DND-41 (cell line): ENCODE data around the gene MATN1.

ENCODE experiments used
- ATAC-seq: fragments of 200-7000 bp; cut with Tn5 transposase; 3 replicates; pipeline ENCODE4 v1.9.1; 2021; ENCODE audit warnings: low read depth; ENCODE audit not compliant: insufficient read depth
- DNase-seq: peaks from one replicate; pipeline ENCODE4 v3.0.0-alpha.2; 2020
- H2AFZ ChIP-seq: 2 replicates; pipeline ENCODE4 v1.6.0; 2012; ENCODE audit warnings: low read depth, low read length
- H3K27ac ChIP-seq: 2 replicates; pipeline ENCODE4 v1.5.1; 2012; ENCODE audit warnings: low read length, inconsistent platforms
- H3K27me3 ChIP-seq: fragments of 200-600 bp; sonication (generic); 2 replicates; pipeline ENCODE4 v1.6.0; 2012; ENCODE audit warnings: low read length, mild to moderate bottlenecking, inconsistent platforms; ENCODE audit not compliant: insufficient read depth, poor library complexity
- H3K36me3 ChIP-seq: 2 replicates; pipeline ENCODE4 v1.5.1; 2012; ENCODE audit warnings: low read length, inconsistent platforms; ENCODE audit not compliant: insufficient read depth
- H3K4me1 ChIP-seq: 2 replicates; pipeline ENCODE4 v1.5.1; 2012; ENCODE audit warnings: mild to moderate bottlenecking, low read length; ENCODE audit not compliant: insufficient read depth
- H3K4me2 ChIP-seq: 2 replicates; pipeline ENCODE4 v1.6.0; 2012; ENCODE audit warnings: mild to moderate bottlenecking, moderate library complexity, low read length, inconsistent platforms; ENCODE audit not compliant: insufficient read depth
- H3K4me3 ChIP-seq, 2 experiments: fragments of 200-600 bp in 1 of 2; shearing (Covaris generic) in 1 of 2; 2 replicates each; pipeline ENCODE4 v1.5.1; 2012 to 2016; ENCODE audit warnings: inconsistent platforms in 2 of 2, low read length in 2 of 2, mild to moderate bottlenecking in 2 of 2, low read depth in 1 of 2, moderate library complexity in 1 of 2
- H3K79me2 ChIP-seq: 2 replicates; pipeline ENCODE4 v1.6.0; 2012; ENCODE audit warnings: low read length, inconsistent platforms; ENCODE audit not compliant: insufficient read depth
- H3K9ac ChIP-seq: 2 replicates; pipeline ENCODE4 v1.6.0; 2012; ENCODE audit warnings: low read depth, mild to moderate bottlenecking, inconsistent platforms, low read length, moderate library complexity
- H3K9me3 ChIP-seq: 2 replicates; pipeline ENCODE4 v1.5.1; 2012; ENCODE audit warnings: low read length, moderate library complexity, mild to moderate bottlenecking, inconsistent platforms; ENCODE audit not compliant: insufficient read depth, severe bottlenecking
- H4K20me1 ChIP-seq: 2 replicates; pipeline ENCODE4 v1.6.0; 2012; ENCODE audit warnings: low read length; ENCODE audit not compliant: insufficient read depth
- EZH2 ChIP-seq: IDR thresholded peaks from 3 replicates; pipeline ENCODE4 v1.6.1; 2012; ENCODE audit warnings: borderline replicate concordance, low read depth, mild to moderate bottlenecking, moderate library complexity, low read length, inconsistent platforms; ENCODE audit not compliant: severe bottlenecking
- TF ChIP-seq, protein P1 (sequence below): IDR thresholded peaks from 2 replicates; pipeline ENCODE4 v1.5.1; 2012; ENCODE audit warnings: borderline replicate concordance, low read length, moderate library complexity, mild to moderate bottlenecking; ENCODE audit not compliant: poor library complexity, severe bottlenecking; ENCODE audit errors: extremely low read depth

The MATN1 gene

DNA sequence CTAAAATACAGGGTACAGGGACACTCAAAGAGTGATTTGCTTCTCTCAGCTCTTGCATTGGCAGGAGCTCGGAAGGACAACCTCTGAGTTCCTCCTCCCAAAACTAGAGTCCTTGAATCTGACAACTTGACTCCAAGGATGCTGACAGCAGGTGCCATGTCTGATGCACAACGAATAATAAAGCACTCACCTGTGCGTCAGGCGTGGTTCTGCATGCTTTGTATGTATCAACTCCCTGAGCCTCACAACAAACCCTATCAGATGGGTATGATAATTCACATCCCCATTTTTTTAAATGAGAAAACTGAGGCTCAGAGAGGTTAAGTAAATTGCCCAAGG, 32.8 kb upstream of the MATN1 start:
- Histone ChIP-seq H3K9me3 (no peaks in the 10 kb centered on the region), H3K27me3 (no peaks in the 10 kb centered on the region), H3K4me3 (peak overlapping the region in 1 of 2 experiments; percentile 74; a peak in 2 of 4 replicates), H3K27ac (peak overlapping the region; percentile 90), H3K36me3 (no peaks in the 10 kb centered on the region), H2AFZ (no peak overlapping the region), H3K4me1 (peaks cover 49% of the 10 kb centered on the region), H3K9ac (peak overlapping the region; percentile 68), H3K79me2 (peaks cover 34% of the 10 kb centered on the region), H4K20me1 (peaks cover 9% of the 10 kb centered on the region), H3K4me2 (peak overlapping the region; percentile 76)
- no peak for DNase-seq
- peak; percentile 2; the same call in 2 of the 3 replicates for ATAC-seq
- TF ChIP-seq, protein P1, sequence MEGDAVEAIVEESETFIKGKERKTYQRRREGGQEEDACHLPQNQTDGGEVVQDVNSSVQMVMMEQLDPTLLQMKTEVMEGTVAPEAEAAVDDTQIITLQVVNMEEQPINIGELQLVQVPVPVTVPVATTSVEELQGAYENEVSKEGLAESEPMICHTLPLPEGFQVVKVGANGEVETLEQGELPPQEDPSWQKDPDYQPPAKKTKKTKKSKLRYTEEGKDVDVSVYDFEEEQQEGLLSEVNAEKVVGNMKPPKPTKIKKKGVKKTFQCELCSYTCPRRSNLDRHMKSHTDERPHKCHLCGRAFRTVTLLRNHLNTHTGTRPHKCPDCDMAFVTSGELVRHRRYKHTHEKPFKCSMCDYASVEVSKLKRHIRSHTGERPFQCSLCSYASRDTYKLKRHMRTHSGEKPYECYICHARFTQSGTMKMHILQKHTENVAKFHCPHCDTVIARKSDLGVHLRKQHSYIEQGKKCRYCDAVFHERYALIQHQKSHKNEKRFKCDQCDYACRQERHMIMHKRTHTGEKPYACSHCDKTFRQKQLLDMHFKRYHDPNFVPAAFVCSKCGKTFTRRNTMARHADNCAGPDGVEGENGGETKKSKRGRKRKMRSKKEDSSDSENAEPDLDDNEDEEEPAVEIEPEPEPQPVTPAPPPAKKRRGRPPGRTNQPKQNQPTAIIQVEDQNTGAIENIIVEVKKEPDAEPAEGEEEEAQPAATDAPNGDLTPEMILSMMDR: no peak
- TF ChIP-seq EZH2: no peak

DNA sequence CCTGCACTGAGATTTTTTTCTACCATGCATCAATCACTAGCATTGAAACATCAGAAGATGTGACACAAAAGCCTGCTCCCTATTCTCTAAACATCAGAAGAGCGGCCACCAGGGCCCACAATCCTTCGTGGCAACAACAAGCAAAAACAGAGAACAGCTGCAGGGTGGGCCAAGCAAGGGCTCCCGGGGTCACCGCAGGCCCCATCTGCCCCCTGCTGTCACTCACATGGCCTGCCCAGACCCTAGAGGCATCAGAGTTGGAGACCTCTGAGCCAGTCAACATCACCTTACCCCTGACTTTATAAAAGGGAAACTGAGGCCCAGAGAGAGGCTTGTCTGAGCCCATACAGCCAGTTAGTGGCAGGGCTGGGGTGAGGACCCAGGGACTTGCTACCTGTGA, 32.4 kb upstream of the MATN1 start:
- Histone ChIP-seq H3K27ac (peak overlapping the region; percentile 90), H3K9ac (peak overlapping the region; percentile 68), H3K4me2 (peak overlapping the region; percentile 76), H3K79me2 (peaks cover 34% of the 10 kb centered on the region), H3K4me1 (peaks cover 53% of the 10 kb centered on the region), H3K9me3 (no peaks in the 10 kb centered on the region), H3K4me3 (peak overlapping the region in 1 of 2 experiments; percentile 74; a peak in 2 of 4 replicates), H3K27me3 (no peaks in the 10 kb centered on the region), H4K20me1 (peaks cover 9% of the 10 kb centered on the region), H3K36me3 (no peaks in the 10 kb centered on the region), H2AFZ (no peak overlapping the region)
- DNase-seq (no peak), ATAC-seq (no peak)
- TF ChIP-seq, protein P1: no peak
- no peak for TF ChIP-seq EZH2

DNA sequence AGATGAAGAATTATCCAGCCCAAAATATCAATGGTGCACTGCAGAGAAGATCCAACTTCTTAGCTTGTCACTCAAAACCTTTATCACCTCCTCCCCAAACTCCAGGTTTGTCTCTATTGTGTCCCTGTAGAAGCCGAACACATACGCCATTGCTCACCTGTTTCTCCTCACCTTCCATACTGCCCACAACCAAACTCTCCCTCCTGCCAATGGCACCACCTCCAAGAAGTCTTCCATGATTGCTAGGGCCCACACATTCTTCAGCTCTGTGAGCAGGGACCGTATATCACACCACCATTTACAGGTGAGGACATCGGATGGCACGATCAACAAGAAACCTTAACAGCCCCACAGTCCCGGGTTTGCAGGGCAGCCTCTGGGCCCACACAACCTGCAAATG, 31.9 kb upstream of the MATN1 start:
- ATAC-seq (no peak), DNase-seq (no peak)
- Histone ChIP-seq H3K27ac (peak overlapping the region; percentile 90), H3K27me3 (no peaks in the 10 kb centered on the region), H3K9me3 (no peaks in the 10 kb centered on the region), H3K4me2 (peak overlapping the region; percentile 76), H3K4me3 (peak overlapping the region in 1 of 2 experiments; percentile 74; a peak in 1 of 4 replicates), H3K4me1 (peaks cover 54% of the 10 kb centered on the region), H3K79me2 (peaks cover 34% of the 10 kb centered on the region), H2AFZ (no peak overlapping the region), H3K36me3 (no peaks in the 10 kb centered on the region), H4K20me1 (peaks cover 9% of the 10 kb centered on the region), H3K9ac (peak overlapping the region; percentile 68)
- TF ChIP-seq, protein P1: no peak
- no peak for TF ChIP-seq EZH2
